ENCODE measurements around the gene C17orf113. TPM values are rescaled to one million over a fixed set of nuclear protein-coding genes. Genes with fewer than 3 reads are reported as not detected.

The C17orf113 gene
- total RNA-seq, 4 donors from 2014 or later: under 0.01 to 1.2 (median 0.67) TPM

DNA sequence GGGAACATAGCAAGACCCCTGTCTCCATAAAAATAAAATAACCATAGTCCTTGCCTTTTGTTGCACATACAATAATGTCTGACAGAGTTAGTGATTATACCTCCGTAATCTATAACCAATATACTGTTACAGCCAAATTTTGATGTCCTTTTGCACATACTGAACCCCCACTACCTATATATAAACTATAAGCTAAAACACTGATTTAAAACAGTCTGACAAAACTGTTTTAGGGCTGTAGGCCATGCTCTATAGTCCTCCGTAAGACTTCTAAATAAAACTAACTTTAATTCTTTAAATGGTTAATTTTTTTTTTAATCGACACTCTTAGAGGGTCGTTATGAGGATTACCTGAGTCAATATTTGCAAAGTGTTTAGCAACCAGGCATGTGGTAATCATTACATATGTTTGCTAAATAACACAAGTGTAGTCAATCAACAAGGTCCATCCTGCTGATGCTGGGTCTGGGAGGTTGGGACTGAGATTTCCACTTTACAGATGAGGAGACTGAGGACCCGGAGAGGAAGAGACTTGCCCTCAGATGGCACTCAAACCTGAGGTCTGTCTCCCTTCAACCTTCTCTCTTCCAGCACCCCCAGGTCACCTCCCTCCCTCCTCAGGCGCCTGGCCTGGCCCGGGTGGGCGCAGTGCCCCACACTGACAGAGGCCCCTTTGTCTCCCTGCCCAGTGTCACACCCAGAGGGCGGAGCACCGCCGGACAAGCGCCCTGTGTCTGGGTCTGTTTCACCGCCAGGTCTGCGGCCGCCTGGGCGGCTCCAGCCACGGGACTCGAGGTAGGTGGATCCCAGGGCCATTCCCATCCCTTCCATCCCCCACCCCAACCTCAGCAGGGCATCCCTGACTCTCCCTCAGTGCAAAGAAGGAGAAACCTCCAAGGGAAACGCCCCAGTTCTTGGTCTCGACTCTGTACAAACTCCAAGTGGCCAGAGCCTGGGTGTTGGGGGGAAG, 37.6 kb upstream of the C17orf113 start:
- no peaks in the 10 kb centered on the region for H3K4me1 ChIP-seq
- intact Hi-C loops (cut with DNase I): no loop called here
- H3K36me3 ChIP-seq: no peaks in the 10 kb centered on the region
- peak overlapping the region in 2 of 4 donors; percentile 2 to 11 for H3K4me3 ChIP-seq
- no peak for DNase-seq (ENCODE audit: extremely low spot score)
- H3K27ac ChIP-seq (replicated peaks in 1 of 4): no peak overlapping the region
- no peak for TF ChIP-seq EP300 (IDR thresholded peaks at IDR 0.05)
- TF ChIP-seq, protein P1, sequence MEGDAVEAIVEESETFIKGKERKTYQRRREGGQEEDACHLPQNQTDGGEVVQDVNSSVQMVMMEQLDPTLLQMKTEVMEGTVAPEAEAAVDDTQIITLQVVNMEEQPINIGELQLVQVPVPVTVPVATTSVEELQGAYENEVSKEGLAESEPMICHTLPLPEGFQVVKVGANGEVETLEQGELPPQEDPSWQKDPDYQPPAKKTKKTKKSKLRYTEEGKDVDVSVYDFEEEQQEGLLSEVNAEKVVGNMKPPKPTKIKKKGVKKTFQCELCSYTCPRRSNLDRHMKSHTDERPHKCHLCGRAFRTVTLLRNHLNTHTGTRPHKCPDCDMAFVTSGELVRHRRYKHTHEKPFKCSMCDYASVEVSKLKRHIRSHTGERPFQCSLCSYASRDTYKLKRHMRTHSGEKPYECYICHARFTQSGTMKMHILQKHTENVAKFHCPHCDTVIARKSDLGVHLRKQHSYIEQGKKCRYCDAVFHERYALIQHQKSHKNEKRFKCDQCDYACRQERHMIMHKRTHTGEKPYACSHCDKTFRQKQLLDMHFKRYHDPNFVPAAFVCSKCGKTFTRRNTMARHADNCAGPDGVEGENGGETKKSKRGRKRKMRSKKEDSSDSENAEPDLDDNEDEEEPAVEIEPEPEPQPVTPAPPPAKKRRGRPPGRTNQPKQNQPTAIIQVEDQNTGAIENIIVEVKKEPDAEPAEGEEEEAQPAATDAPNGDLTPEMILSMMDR (IDR thresholded peaks at IDR 0.05): no peak
- H3K9me3 ChIP-seq: no peaks in the 10 kb centered on the region
- H3K27me3 ChIP-seq: peaks cover 0 to 33% (median 2%) of the 10 kb centered on the region in 4 donors
- WGBS: 77% methylated on average over 7 of the region's 20 CpGs

DNA sequence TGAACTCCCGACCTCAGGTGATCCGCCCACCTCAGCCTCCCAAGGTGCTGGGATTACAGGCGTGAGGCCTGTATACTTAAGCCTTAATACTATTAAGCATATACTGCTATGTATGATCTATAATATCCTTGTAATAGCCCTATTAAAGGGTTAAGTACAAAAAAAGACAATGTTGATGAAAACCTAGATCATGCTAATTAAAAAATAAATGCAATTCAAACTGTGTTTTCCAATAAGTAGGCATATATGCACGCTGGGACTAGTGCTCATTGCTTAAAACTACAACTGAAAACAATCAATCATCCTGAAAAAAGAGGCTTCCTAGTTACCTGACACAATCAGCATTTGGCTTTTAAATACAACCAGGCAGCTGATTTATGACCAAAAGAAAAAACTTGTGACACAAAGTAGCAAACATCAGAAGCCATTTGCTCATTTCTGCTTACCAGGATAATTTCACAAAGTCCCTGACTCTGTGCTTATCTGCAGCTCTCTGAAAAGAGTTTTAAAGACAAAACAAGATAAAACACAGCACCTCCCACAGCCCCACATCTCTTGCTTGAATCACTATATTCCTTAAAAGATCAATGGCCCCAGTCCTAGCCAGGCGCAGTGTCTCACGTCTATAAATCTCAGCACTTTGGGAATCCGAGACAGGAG, 36.8 kb upstream of the C17orf113 start:
- WGBS: 69% methylated on average over 7 of the region's 7 CpGs
- Histone ChIP-seq H3K4me3 (no peak overlapping the region), H3K27ac (replicated peaks in 1 of 4) (no peak overlapping the region), H3K36me3 (no peaks in the 10 kb centered on the region), H3K4me1 (no peaks in the 10 kb centered on the region), H3K27me3 (peaks cover 0 to 24% (median 2%) of the 10 kb centered on the region in 4 donors), H3K9me3 (no peaks in the 10 kb centered on the region)
- TF ChIP-seq EP300 (IDR thresholded peaks at IDR 0.05): no peak
- no peak for TF ChIP-seq POLR2AphosphoS5 (IDR thresholded peaks at IDR 0.05)
- TF ChIP-seq POLR2A (IDR thresholded peaks at IDR 0.05; ENCODE audit: low read depth): no peak
- intact Hi-C loops (cut with DNase I): no loop called here
- DNase-seq (ENCODE audit: extremely low spot score): no peak

DNA sequence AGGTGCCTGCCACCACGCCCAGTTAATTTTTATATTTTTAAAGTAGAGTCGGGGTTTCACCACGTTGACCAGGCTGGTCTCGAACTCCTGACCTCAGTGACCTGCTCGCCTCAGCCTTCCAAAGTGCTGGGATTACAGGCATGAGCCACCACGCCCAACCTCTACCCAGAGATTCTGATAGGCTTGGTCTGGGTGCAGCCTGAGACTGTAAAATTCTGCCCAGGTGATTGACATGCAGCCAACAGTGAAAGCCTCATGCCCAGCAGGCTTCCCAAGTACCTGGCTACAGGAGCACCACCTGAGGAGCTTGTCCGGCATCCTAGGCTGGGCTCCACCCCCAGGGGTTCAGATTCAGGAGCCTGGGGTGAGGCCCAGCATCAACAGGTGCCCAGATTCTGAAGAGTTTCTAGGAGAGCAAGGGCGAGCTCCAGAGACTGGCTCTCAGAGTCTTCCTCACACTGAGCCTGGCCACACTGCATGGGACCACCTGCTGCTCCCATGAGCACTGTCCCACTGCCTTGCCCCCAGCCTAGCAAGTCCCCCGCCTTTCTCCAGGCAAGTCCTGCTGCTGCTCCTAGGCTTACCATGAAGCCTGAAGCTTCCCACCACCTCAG, 31.2 kb upstream of the C17orf113 start:
- Histone ChIP-seq H3K36me3 (no peaks in the 10 kb centered on the region), H3K9me3 (no peaks in the 10 kb centered on the region), H3K4me1 (no peaks in the 10 kb centered on the region), H3K4me3 (no peak overlapping the region), H3K27ac (replicated peaks in 1 of 4) (no peak overlapping the region), H3K27me3 (peaks cover 0 to 13% (median 0%) of the 10 kb centered on the region in 4 donors)
- intact Hi-C loops (cut with DNase I): no loop called here
- TF ChIP-seq POLR2AphosphoS5 (IDR thresholded peaks at IDR 0.05) (no peak), POLR2A (IDR thresholded peaks at IDR 0.05; ENCODE audit: low read depth) (no peak), EP300 (IDR thresholded peaks at IDR 0.05) (no peak)
- TF ChIP-seq, protein P1 (IDR thresholded peaks at IDR 0.05): no peak
- DNase-seq (ENCODE audit: extremely low spot score): no peak
- WGBS: 93% methylated on average over 7 of the region's 9 CpGs

DNA sequence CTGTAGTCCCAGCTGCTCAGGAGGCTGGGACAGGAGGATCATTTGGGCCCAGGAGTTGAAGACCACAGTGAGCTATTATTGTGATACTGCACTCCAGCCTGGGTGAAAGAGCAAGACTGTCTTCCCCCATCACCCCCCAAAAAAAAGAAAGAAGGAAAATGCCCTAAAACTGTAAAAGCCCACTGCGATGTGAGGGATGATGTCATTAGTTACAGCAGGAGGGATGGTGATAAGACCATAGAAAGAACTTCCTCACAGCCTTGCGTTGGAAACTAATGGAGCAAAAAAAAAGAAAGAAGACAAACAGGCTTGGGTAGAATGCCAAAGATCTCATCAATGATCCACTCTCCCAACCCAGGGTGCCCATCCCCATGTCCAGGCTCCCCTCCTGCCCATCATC, 29.1 kb upstream of the C17orf113 start:
- peaks cover 0 to 7% (median 0%) of the 10 kb centered on the region in 4 donors for H3K27me3 ChIP-seq
- H3K36me3 ChIP-seq: no peaks in the 10 kb centered on the region
- no peak overlapping the region for H3K4me3 ChIP-seq
- H3K9me3 ChIP-seq: no peaks in the 10 kb centered on the region
- TF ChIP-seq POLR2A (IDR thresholded peaks at IDR 0.05; ENCODE audit: low read depth) (no peak), POLR2AphosphoS5 (IDR thresholded peaks at IDR 0.05) (no peak), EP300 (IDR thresholded peaks at IDR 0.05) (no peak)
- TF ChIP-seq, protein P1 (IDR thresholded peaks at IDR 0.05): no peak
- no peak for DNase-seq (ENCODE audit: extremely low spot score)
- intact Hi-C loops (cut with DNase I): no loop called here
- no peak overlapping the region for H3K27ac ChIP-seq (replicated peaks in 1 of 4)
- H3K4me1 ChIP-seq: no peaks in the 10 kb centered on the region
- 73% methylated on average over 2 of the region's 2 CpGs for WGBS

Measured in esophagus muscularis mucosa (tissue), 4 donors.